Activated CD4-positive, alpha-beta T cell treated with anti-CD3 and anti-CD28 coated beads for 36 hours (primary cell): Measurements from ENCODE around the gene RBFOX2. TPM values are rescaled to one million over a fixed set of nuclear protein-coding genes. Genes with fewer than 3 reads are reported as not detected.
"Not testable (repeated sequence)": the region's sequence is repeated elsewhere in the genome, so short reads cannot be mapped to it uniquely, and the experiment has no call there.

Experiments
- ATAC-seq: fragments of 200-7000 bp; cut with Tn5 transposase; one replicate; pipeline ENCODE4 v1.10.0; 2021; ENCODE audit warnings: mild to moderate bottlenecking, moderate library complexity
- CTCF ChIA-PET: fragments of 350-600 bp; sonication (Branson Sonifier 250); formaldehyde crosslinking; loops from one replicate; lab custom pipeline; 2021; ENCODE audit warnings: antibody characterized with exemption; lab: Charles Lee
- POLR2A ChIA-PET: fragments of 350-600 bp; sonication (Branson Sonifier 250); formaldehyde crosslinking; loops from one replicate; lab custom pipeline; 2021; ENCODE audit warnings: antibody characterized with exemption, inconsistent platforms; lab: Charles Lee
- DNase-seq: peaks from one replicate; pipeline ENCODE4 v3.0.0-alpha.2; 2020
- H3K27ac Mint-ChIP-seq: one replicate; pipeline ENCODE4 v1.8.0; 2021; ENCODE audit warnings: mixed read lengths
- H3K27me3 Mint-ChIP-seq: one replicate; pipeline ENCODE4 v1.8.0; 2021; ENCODE audit warnings: mixed read lengths
- H3K36me3 Mint-ChIP-seq: one replicate; pipeline ENCODE4 v1.8.0; 2021; ENCODE audit warnings: low read depth, mixed read lengths
- H3K4me1 Mint-ChIP-seq: one replicate; pipeline ENCODE4 v1.8.0; 2021; ENCODE audit warnings: mixed read lengths
- H3K4me3 Mint-ChIP-seq: one replicate; pipeline ENCODE4 v1.8.0; 2021; ENCODE audit warnings: mild to moderate bottlenecking, moderate library complexity, mixed read lengths
- H3K9me3 Mint-ChIP-seq: one replicate; pipeline ENCODE4 v1.8.0; 2021; ENCODE audit warnings: low read depth, mixed read lengths
- intact Hi-C, 2 experiments: fragments of 100-400 bp; cut with DNase I in 1 of 2; cut with micrococcal nuclease in 1 of 2; formaldehyde crosslinking; loops; one replicate each; pipeline versions ENCODE4 v1.14.2 to v1.15.1; 2022 to 2024; cut with DNase I, micrococcal nuclease
- total RNA-seq, 2 experiments: library from RNA; stranded (reverse); gene quantifications; one replicate each; pipeline ENCODE4 v1.2.3, GENCODE V29; 2021

Gene RBFOX2
- total RNA-seq, 2 experiments from 2014 or later = 6.9 to 7.7 TPM

DNA sequence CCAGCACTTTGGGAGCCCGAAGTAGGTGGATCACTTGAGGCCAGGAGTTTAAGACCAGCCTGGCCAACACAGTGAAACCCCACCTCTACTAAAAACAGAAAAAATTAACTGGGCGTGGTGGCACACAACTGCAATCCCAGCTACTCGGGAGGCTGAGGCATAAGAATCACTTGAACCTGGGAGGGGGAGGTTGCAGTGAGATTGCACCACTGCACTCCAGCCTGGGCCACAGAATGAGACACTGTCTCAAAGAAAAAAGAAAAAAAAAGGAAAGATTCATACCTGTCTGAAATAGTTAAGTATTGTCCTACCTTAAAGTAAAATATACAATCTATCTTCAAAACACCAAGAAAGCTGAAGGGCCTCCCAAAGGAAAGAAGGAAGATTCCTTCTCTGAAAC, 20.1 kb downstream of the RBFOX2 start:
- no peak overlapping the region for H3K4me3 Mint-ChIP-seq
- DNase-seq = no peak
- H3K27me3 Mint-ChIP-seq = peaks cover 1% of the 10 kb centered on the region
- H3K36me3 Mint-ChIP-seq = no peaks in the 10 kb centered on the region
- no peak for ATAC-seq
- CTCF ChIA-PET = no interaction called here
- no peaks in the 10 kb centered on the region for H3K4me1 Mint-ChIP-seq
- no peak overlapping the region for H3K27ac Mint-ChIP-seq
- H3K9me3 Mint-ChIP-seq = no peaks in the 10 kb centered on the region
- POLR2A ChIA-PET = no interaction called here
- intact Hi-C loops = no loop called here

DNA sequence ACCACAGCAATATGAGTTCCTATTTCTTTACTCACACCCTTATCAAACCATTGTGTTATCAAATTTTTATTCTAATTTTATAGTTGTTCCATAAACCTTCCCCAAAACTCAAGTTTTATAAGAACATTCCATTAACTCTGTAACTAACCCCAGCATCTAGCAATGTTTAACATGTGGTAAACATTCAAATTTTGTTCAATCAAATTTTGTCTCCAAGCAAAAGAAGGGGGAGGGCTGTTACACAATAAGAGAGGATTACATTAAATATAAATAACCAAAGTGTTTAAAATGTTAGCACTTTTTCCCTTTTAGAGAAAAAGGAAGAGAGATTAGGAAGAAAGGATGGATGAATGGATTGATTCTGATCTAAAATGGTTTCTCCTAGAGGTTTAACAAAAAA, 20.5 kb downstream of the RBFOX2 start:
- DNase-seq = no peak
- Mint-ChIP-seq H3K4me1 (no peaks in the 10 kb centered on the region), H3K9me3 (no peaks in the 10 kb centered on the region), H3K27ac (no peak overlapping the region), H3K36me3 (no peaks in the 10 kb centered on the region), H3K27me3 (peaks cover 1% of the 10 kb centered on the region), H3K4me3 (no peak overlapping the region)
- ChIA-PET POLR2A (no interaction called here), CTCF (no interaction called here)
- ATAC-seq = no peak
- intact Hi-C loops = no loop called here

DNA sequence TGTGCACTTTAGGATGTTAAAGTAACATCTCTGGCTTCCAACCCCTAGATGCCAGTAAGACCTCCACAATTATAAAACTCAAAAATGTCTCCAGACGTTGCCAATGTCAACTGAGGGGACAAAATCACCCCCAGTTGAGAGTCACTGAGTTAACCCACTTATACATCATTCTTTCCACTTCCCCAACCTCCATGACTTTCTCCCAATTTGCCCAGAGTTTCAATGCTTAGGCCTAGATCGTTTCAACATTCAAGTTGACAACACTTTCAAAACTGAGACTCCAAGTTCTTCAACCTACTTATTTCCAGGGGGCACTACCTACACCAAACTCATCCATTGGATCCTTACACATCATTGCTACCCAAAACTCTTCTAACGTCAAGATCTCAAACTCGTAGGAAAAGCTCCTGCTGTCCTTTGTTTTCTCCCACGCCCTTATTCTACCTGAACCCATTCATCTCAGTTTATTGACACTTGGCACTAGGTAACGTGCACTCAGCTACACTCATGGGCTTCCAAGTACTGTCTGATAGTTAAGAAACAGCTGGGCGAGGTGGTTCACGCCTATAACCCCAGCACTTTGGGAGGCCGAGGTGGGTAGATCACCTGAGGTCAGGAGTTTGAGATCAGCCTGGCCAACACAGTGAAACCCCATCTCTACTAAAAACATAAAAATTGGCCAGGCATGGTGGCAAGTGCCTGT, 24.5 kb downstream of the RBFOX2 start:
- no peaks in the 10 kb centered on the region for H3K27me3 Mint-ChIP-seq
- intact Hi-C loops = no loop called here
- DNase-seq = no peak
- no peaks in the 10 kb centered on the region for H3K9me3 Mint-ChIP-seq
- no peaks in the 10 kb centered on the region for H3K4me1 Mint-ChIP-seq
- ChIA-PET CTCF (interaction anchor here (0.6 to 1.0 kb wide), 3 partner anchors 13 to 200 kb away, joined by 3 read pairs; no protein-coding TSS in a partner anchor), POLR2A (no interaction called here)
- no peaks in the 10 kb centered on the region for H3K36me3 Mint-ChIP-seq
- H3K4me3 Mint-ChIP-seq = no peak overlapping the region
- no peak overlapping the region for H3K27ac Mint-ChIP-seq
- no peak for ATAC-seq

DNA sequence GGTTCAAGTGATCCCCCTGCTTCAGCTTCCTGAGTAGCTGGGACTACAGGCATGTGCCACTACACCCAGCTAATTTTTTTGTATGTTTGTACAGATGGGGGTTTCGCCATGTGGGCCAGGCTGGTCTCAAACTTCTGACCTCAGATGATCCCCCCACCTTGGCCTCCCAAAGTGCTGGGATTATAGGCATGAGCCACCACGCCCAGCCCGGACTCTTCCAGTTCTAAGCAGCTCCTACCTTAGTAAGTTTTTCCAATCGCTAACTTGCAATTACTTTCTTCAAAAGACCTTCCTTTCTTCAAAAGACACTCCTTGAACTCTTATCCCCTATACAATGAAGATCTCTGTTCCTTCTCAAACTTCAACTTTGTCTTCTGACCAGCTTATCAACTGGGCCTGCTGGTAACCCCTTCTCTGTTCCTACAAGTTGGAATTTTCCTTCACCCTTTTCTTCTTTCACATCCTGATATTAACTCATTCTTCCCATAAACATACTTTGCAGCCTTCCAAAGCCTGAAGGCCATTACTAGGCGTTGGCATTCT, 25.8 kb downstream of the RBFOX2 start:
- ChIA-PET CTCF (no interaction called here), POLR2A (no interaction called here)
- DNase-seq (no peak), ATAC-seq (no peak)
- intact Hi-C loops = no loop called here
- Mint-ChIP-seq H3K36me3 (no peaks in the 10 kb centered on the region), H3K27me3 (no peaks in the 10 kb centered on the region), H3K9me3 (no peaks in the 10 kb centered on the region), H3K4me1 (no peaks in the 10 kb centered on the region), H3K27ac (no peak overlapping the region), H3K4me3 (no peak overlapping the region)

DNA sequence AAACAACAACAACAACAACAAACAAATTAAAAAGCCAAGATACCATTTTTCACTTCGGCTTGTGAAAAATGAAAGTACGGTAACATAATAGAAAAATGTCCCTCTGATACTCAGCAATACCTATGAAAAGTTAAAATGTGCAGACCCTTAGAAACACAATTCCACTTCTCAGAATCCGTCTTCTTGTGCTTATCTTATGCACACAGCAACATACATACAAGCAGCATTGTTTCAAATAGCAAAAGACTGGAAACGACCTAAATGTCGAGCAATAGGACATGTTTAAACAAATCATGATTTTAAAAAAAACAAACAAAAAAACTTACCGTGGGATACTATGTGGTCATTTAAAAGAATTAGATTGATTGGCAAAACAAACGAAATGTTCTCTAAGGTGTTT, 26.5 kb downstream of the RBFOX2 start:
- no peak overlapping the region for H3K4me3 Mint-ChIP-seq
- no peaks in the 10 kb centered on the region for H3K27me3 Mint-ChIP-seq
- DNase-seq (no peak), ATAC-seq (no peak)
- intact Hi-C loops = no loop called here
- H3K4me1 Mint-ChIP-seq = no peaks in the 10 kb centered on the region
- H3K9me3 Mint-ChIP-seq = no peaks in the 10 kb centered on the region
- no peaks in the 10 kb centered on the region for H3K36me3 Mint-ChIP-seq
- CTCF ChIA-PET = no interaction called here
- no peak overlapping the region for H3K27ac Mint-ChIP-seq
- POLR2A ChIA-PET = no interaction called here

DNA sequence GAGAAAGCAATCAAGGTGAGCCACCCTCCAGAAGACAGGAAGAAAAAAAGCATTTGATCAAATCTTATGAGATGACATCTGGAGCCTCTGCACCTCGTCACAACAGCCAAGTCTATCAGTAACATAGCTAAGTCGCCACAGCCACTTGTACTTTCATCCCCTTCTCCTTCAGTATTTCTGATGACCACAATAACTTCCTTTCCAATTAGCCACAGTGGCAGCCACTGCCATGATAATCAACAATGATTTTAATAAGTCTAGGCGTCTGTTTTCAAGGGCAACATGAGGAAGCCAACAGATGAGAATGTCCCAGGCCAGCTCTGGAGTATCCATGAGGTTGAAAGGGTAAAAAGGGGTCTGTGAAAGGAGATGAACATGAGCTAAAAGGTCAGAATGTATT, 29.9 kb downstream of the RBFOX2 start:
- intact Hi-C loops = no loop called here
- Mint-ChIP-seq H3K4me1 (no peaks in the 10 kb centered on the region), H3K27ac (no peak overlapping the region), H3K36me3 (no peaks in the 10 kb centered on the region), H3K4me3 (no peak overlapping the region), H3K27me3 (no peaks in the 10 kb centered on the region), H3K9me3 (no peaks in the 10 kb centered on the region)
- ChIA-PET POLR2A (interaction anchor here (0.6 kb wide), 1 partner anchor 48 kb away, joined by 3 read pairs; no protein-coding TSS in a partner anchor), CTCF (no interaction called here)
- DNase-seq = no peak
- ATAC-seq = no peak

DNA sequence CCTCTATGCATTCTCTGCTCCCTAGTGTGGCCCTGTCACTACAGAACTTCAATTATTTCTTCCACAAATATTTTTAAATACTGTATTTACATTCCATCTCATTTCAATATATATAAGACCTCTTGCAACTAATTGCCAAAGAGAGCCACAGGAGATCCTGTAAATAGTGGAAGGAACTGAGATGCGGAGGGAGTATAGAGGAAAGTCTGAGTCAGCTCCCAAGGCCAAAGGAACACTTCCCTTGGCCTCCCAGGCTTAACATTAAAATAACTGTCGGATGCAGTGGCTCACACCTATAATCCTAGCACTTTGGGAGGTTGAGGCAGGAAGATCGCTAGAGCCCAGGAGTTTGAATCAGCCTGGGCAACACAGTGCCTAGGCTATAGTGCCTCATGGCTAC, 31.2 kb downstream of the RBFOX2 start:
- POLR2A ChIA-PET = no interaction called here
- no peak for DNase-seq
- no peak overlapping the region for H3K27ac Mint-ChIP-seq

DNA sequence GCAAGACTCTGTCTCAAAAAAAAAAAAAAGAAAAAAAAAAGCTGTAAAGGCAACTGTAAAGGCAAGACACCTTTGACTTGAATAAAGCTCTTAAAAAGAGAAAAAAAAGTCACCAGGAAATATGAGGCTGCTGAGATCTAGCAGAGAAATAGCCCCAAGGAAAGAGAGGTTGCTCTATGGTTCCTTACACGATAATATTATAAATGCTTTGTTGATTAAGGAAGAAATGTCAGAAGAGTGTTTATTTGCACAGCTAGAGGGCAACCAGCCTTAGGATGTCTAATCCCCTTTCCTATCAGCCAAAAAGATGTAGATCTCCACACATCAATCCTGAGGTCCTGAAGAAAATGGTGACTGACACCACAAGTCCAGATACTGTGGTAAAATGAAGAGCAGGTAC, 32.0 kb downstream of the RBFOX2 start:
- H3K27me3 Mint-ChIP-seq = no peaks in the 10 kb centered on the region
- ATAC-seq = no peak
- no peak overlapping the region for H3K4me3 Mint-ChIP-seq
- H3K27ac Mint-ChIP-seq = no peak overlapping the region
- no peak for DNase-seq
- H3K36me3 Mint-ChIP-seq = no peaks in the 10 kb centered on the region
- ChIA-PET CTCF (interaction anchor here (0.7 to 1.4 kb wide), 2 partner anchors 19 to 139 kb away, joined by 3 read pairs; no protein-coding TSS in a partner anchor), POLR2A (interaction anchor here (0.6 kb wide), 1 partner anchor 495 kb away, joined by 6 read pairs; no protein-coding TSS in a partner anchor)
- no peaks in the 10 kb centered on the region for H3K9me3 Mint-ChIP-seq
- no peaks in the 10 kb centered on the region for H3K4me1 Mint-ChIP-seq
- intact Hi-C loops = no loop called here

More for the DNA sequence above, 31.2 kb downstream of the RBFOX2 start:
- H3K27me3 Mint-ChIP-seq = no peaks in the 10 kb centered on the region
- H3K36me3 Mint-ChIP-seq = no peaks in the 10 kb centered on the region
- H3K9me3 Mint-ChIP-seq = no peaks in the 10 kb centered on the region
- H3K4me1 Mint-ChIP-seq = no peaks in the 10 kb centered on the region
- no peak for ATAC-seq
- intact Hi-C loops = no loop called here
- CTCF ChIA-PET = no interaction called here
- no peak overlapping the region for H3K4me3 Mint-ChIP-seq

DNA sequence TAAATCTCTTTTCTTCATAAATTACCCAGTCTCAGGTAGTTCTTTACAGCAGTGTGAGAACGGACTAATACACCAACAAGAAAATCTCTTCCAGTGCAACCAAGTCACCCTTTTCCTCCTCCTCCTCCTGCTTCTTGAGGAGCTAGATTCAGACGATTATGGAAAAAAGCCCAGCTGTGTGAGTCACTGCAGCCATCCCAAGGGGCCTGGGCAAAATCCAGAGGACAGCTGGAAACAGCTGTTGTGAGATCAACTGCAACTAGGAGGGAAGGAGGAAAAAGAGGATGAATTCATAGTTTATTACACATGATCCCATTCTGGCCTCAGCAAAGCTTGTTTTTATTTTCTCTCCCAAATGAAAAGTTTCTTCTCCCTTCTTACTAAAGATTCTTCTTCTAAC, 32.9 kb downstream of the RBFOX2 start:
- no peaks in the 10 kb centered on the region for H3K27me3 Mint-ChIP-seq
- intact Hi-C loops = no loop called here
- no peaks in the 10 kb centered on the region for H3K36me3 Mint-ChIP-seq
- ATAC-seq (no peak), DNase-seq (no peak)
- no peaks in the 10 kb centered on the region for H3K4me1 Mint-ChIP-seq
- H3K4me3 Mint-ChIP-seq = no peak overlapping the region
- H3K9me3 Mint-ChIP-seq = no peaks in the 10 kb centered on the region
- H3K27ac Mint-ChIP-seq = no peak overlapping the region
- CTCF ChIA-PET = interaction anchor here (1.4 kb wide), 1 partner anchor 20 kb away, joined by 3 read pairs; no protein-coding TSS in a partner anchor
- POLR2A ChIA-PET = interaction anchor here (0.6 kb wide), 1 partner anchor 29 kb away, joined by 13 read pairs; no protein-coding TSS in a partner anchor

DNA sequence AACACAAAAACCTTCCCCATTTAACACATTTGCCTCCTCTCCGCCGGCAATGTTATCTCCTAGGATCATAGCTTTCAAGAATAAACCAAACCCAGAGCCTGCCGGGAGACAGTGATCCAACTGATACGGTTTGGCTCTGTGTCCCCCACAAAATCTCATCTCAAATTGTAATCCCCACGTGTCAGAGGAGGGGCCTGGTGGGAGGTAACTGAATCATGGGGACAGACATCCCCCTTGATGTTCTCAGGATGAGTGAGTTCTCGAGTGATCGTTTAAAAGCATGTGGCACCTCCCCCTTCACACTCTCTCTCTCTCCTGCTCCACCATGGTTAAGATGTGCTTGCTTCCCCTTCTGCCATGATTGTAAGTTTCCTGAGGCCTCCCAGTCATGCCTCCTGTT, 33.3 kb downstream of the RBFOX2 start:
- H3K4me1 Mint-ChIP-seq = no peaks in the 10 kb centered on the region
- no peak overlapping the region for H3K27ac Mint-ChIP-seq
- POLR2A ChIA-PET = no interaction called here

DNA sequence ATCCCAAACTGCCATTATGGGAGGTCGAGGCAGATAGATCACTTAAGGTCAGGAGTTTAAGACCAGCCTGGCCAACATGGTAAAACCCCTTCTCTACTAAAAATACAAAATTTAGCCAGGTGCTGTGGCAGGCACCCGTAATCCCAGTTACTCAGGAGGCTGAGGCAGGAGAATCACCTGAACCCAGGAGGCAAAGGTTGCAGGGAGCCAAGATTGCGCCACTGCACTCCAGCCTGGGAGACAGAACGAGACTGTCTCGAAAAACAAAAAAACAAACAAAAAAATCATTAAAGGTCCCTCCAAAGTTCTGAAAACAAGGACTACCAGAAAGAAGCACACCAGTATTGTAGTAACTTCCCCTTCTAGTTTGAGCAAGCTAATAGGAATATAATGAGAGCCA, 34.9 kb downstream of the RBFOX2 start:
- CTCF ChIA-PET = interaction anchor here (1.2 to 1.8 kb wide), 2 partner anchors 12 to 72 kb away, joined by 4 to 8 read pairs; no protein-coding TSS in a partner anchor
- ATAC-seq, POLR2A ChIA-PET, H3K4me3 Mint-ChIP-seq, intact Hi-C loops, H3K4me1 Mint-ChIP-seq, H3K36me3 Mint-ChIP-seq, H3K27ac Mint-ChIP-seq, H3K27me3 Mint-ChIP-seq, DNase-seq, H3K9me3 Mint-ChIP-seq: not testable (repeated sequence)

More for the DNA sequence above, 33.3 kb downstream of the RBFOX2 start:
- Mint-ChIP-seq H3K27me3 (no peaks in the 10 kb centered on the region), H3K9me3 (no peaks in the 10 kb centered on the region), H3K36me3 (no peaks in the 10 kb centered on the region), H3K4me3 (no peak overlapping the region)
- CTCF ChIA-PET = interaction anchor here (1.4 kb wide), 1 partner anchor 20 kb away, joined by 3 read pairs; no protein-coding TSS in a partner anchor
- ATAC-seq = no peak
- intact Hi-C loops = no loop called here
- no peak for DNase-seq
